ENCODE data around the gene CBS.

The CBS gene

GRCh38 chr21:43034826-43035225 is 40.8 kb downstream of the CBS start:
- no peak overlapping the region for H3K4me3 ChIP-seq (ENCODE audit: low read depth, low read length)
- TF ChIP-seq, protein P1, sequence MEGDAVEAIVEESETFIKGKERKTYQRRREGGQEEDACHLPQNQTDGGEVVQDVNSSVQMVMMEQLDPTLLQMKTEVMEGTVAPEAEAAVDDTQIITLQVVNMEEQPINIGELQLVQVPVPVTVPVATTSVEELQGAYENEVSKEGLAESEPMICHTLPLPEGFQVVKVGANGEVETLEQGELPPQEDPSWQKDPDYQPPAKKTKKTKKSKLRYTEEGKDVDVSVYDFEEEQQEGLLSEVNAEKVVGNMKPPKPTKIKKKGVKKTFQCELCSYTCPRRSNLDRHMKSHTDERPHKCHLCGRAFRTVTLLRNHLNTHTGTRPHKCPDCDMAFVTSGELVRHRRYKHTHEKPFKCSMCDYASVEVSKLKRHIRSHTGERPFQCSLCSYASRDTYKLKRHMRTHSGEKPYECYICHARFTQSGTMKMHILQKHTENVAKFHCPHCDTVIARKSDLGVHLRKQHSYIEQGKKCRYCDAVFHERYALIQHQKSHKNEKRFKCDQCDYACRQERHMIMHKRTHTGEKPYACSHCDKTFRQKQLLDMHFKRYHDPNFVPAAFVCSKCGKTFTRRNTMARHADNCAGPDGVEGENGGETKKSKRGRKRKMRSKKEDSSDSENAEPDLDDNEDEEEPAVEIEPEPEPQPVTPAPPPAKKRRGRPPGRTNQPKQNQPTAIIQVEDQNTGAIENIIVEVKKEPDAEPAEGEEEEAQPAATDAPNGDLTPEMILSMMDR (IDR thresholded peaks at IDR 0.05; ENCODE audit: low read depth, low read length, missing control alignments), result no peak
- no peak for DNase-seq (ENCODE audit: low read depth)

GRCh38 chr21:43034101-43034500 is 41.5 kb downstream of the CBS start:
- no peak overlapping the region for H3K4me3 ChIP-seq (ENCODE audit: low read depth, low read length)
- DNase-seq (ENCODE audit: low read depth), result no peak
- TF ChIP-seq, protein P1 (IDR thresholded peaks at IDR 0.05; ENCODE audit: low read depth, low read length, missing control alignments), result no peak

DNA sequence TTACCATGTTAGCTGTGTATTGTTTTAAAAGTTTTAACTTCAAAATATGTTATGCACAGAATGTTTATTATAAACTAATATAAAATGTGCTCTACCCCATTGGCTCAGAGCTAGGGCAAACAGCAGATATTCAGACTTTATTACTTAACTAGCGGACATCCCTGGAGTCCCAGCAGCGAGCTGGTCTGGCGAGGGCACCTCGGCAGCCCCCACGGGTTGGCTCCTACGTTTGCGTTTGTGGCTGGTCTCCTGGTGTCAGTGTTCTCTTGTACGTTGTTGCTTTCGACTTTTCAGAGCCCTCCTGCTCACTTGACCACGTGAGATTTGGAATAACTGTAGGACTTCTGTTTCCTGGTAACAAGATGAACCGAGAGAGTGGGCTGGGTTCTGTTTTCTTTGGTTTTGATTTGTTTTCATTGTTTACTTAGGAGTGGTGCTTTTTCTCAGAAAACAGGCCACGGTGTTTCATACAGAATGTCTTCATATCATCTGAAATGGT is 44.5 kb downstream of the CBS start:
- no peak for DNase-seq (ENCODE audit: low read depth)
- no peak overlapping the region for H3K4me3 ChIP-seq (ENCODE audit: low read depth, low read length)
- TF ChIP-seq, protein P1 (IDR thresholded peaks at IDR 0.05; ENCODE audit: low read depth, low read length, missing control alignments), result no peak

DNA sequence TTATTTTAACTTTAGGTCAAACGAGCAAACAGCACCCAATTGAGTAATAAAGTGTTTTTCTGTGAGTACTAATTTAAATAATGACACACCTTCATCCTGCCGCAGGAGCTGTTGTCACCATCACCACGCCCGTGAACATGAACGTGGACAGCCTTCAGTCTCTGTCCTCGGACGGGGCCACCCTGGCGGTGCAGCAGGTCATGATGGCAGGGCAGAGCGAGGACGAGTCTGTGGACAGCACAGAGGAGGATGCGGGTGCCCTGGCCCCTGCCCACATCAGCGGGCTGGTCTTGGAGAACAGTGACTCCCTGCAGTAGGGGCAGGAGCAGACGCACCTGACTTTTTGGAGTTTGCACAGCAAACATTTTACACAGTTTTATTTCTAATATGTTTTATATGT is 45.9 kb downstream of the CBS start:
- no peak for DNase-seq (ENCODE audit: low read depth)
- H3K4me3 ChIP-seq (ENCODE audit: low read depth, low read length), result no peak overlapping the region
- TF ChIP-seq, protein P1 (IDR thresholded peaks at IDR 0.05; ENCODE audit: low read depth, low read length, missing control alignments), result no peak

DNA sequence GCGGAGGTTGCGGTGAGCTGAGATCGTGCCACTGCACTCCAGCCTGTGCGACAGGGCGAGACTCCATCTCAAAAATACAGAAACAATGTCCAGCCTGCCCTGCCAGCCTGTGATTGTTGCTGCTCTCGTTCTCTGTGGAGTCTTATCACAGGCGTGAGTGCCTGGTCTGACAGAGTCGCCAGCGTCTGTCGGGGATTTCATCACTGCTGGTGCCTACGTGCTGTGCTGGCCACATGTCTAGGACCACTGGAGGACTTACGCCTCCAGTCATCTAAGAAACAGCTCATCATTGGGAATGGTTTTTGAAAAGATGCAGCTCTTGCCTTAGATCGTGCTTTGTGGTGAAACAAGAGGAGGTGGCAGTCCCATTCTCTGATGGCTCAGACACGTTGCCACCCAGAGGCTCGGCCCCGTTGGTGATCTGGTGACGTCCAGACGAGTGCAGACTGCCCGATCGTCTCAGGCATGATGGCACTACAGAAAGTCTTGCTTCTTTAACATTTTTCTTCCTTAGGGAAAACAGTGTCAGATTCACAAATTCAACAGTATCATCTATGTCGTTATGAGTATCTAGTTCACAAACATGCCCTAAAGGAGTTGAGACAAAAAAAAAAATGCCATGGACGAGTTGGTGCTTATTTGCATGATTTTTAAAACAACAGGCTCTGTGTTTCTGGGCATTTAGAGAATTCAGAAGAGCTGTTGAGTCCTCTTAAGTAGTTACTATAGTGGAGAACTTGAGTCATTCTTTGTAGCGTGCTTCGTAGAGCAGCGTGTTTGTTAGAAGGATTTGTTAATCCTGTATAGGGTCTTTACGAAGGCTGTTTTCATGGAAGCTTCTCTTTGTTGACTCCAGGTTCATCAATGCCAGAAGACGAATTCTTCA is 47.5 kb downstream of the CBS start:
- DNase-seq (ENCODE audit: low read depth), result no peak
- TF ChIP-seq, protein P1 (IDR thresholded peaks at IDR 0.05; ENCODE audit: low read depth, low read length, missing control alignments), result no peak
- no peak overlapping the region for H3K4me3 ChIP-seq (ENCODE audit: low read depth, low read length)

DNA sequence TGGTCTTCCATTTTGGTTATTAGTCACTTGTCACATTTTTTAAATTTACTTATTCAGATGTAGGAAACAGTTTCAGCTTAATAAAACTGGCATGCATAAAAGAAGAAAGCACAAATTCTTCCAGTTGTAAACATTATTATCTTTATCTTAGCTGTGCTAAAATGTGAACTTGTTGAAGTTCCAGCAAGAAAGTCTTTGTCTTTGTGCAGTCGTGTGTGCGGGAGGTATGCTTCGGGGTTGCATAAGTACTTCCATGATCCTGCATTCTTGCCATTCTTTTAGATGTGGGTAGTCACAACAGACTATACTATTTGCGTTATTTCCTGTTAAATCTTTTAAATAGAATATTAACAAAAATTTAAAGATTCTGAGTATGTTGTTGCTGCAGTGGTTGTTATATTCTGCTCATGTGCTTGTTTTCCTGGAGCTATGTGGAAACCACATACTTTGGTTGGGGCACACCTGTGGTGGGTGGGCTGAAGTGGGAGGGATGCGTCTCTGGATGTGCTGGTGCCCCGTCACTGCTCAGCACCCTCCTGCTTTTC is 49.9 kb downstream of the CBS start:
- TF ChIP-seq, protein P1 (IDR thresholded peaks at IDR 0.05; ENCODE audit: low read depth, low read length, missing control alignments), result no peak
- no peak for DNase-seq (ENCODE audit: low read depth)
- H3K4me3 ChIP-seq (ENCODE audit: low read depth, low read length), result no peak overlapping the region

All from GM12864 (cell line).